ENCODE results near the gene ARFIP2.
A peak's percentile ranks its signal among the peaks of the same experiment; 100 is the strongest.
"Not testable (repeated sequence)": the region's sequence is repeated elsewhere in the genome, so short reads cannot be mapped to it uniquely, and the experiment has no call there.

ARFIP2 gene

GRCh38 chr11:6481012-6481923 is at the start of gene ARFIP2, which contains the start of gene TIMM10B:
TSS of gene ARFIP2 (minus strand) at chr11:6481331. CDS start at chr11:6480421, 910 bp downstream.
TSS of gene TIMM10B (plus strand) at chr11:6481501. CDS start at chr11:6481517, 16 bp downstream.
- DNase-seq: peak; percentile 95

- no peak for DNase-seq
Observed at GRCh38 chr11:6530848-6531247, 49.7 kb upstream of the ARFIP2 start.

- no peak for DNase-seq
Observed at GRCh38 chr11:6529266-6529665, 48.1 kb upstream of the ARFIP2 start.

GRCh38 chr11:6526411-6527135 is 45.4 kb upstream of the ARFIP2 start:
- DNase-seq: no peak

GRCh38 chr11:6523253-6523652 is 42.1 kb upstream of the ARFIP2 start:
- DNase-seq: no peak

GRCh38 chr11:6521946-6522345 is 40.8 kb upstream of the ARFIP2 start:
- DNase-seq: not testable (repeated sequence)

- DNase-seq: no peak
Observed at GRCh38 chr11:6520265-6520664, 39.1 kb upstream of the ARFIP2 start.

GRCh38 chr11:6516865-6517264 is 35.7 kb upstream of the ARFIP2 start:
- no peak for DNase-seq

- DNase-seq: no peak
Observed at GRCh38 chr11:6505577-6506240, 24.6 kb upstream of the ARFIP2 start.

- DNase-seq: no peak
Observed at GRCh38 chr11:6504166-6504565, 23.0 kb upstream of the ARFIP2 start.

GRCh38 chr11:6502382-6502781 is 21.3 kb upstream of the ARFIP2 start:
- DNase-seq: no peak

- no peak for DNase-seq
Observed at GRCh38 chr11:6498544-6498943, 17.4 kb upstream of the ARFIP2 start.

- DNase-seq: no peak
Observed at GRCh38 chr11:6498121-6498520, 17.0 kb upstream of the ARFIP2 start.

GRCh38 chr11:6497069-6497839 is 16.1 kb upstream of the ARFIP2 start, which contains the start of gene DNHD1:
TSS of gene DNHD1 (plus strand) at chr11:6497280. CDS start at chr11:6498216, 936 bp downstream.
- DNase-seq: no peak

- no peak for DNase-seq
Observed at GRCh38 chr11:6489306-6489705, 8.2 kb upstream of the ARFIP2 start.

- no peak for DNase-seq
Observed at GRCh38 chr11:6488821-6489220, 7.7 kb upstream of the ARFIP2 start.

- DNase-seq: no peak
Observed at GRCh38 chr11:6488342-6488741, 7.2 kb upstream of the ARFIP2 start.

- no peak for DNase-seq
Observed at GRCh38 chr11:6486938-6487337, 5.8 kb upstream of the ARFIP2 start.

GRCh38 chr11:6486256-6486655 is 5.1 kb upstream of the ARFIP2 start:
- no peak for DNase-seq

- DNase-seq: no peak
Observed at GRCh38 chr11:6485661-6486060, 4.5 kb upstream of the ARFIP2 start.

- DNase-seq: no peak
Observed at GRCh38 chr11:6483015-6483414, 1.9 kb upstream of the ARFIP2 start.

GRCh38 chr11:6482441-6482840 is 1.3 kb upstream of the ARFIP2 start:
- no peak for DNase-seq

- no peak for DNase-seq
Observed at GRCh38 chr11:6481924-6482275, 769 bp upstream of the ARFIP2 start.
